Measurements from ENCODE around the gene TBC1D22A.

Gene TBC1D22A

DNA sequence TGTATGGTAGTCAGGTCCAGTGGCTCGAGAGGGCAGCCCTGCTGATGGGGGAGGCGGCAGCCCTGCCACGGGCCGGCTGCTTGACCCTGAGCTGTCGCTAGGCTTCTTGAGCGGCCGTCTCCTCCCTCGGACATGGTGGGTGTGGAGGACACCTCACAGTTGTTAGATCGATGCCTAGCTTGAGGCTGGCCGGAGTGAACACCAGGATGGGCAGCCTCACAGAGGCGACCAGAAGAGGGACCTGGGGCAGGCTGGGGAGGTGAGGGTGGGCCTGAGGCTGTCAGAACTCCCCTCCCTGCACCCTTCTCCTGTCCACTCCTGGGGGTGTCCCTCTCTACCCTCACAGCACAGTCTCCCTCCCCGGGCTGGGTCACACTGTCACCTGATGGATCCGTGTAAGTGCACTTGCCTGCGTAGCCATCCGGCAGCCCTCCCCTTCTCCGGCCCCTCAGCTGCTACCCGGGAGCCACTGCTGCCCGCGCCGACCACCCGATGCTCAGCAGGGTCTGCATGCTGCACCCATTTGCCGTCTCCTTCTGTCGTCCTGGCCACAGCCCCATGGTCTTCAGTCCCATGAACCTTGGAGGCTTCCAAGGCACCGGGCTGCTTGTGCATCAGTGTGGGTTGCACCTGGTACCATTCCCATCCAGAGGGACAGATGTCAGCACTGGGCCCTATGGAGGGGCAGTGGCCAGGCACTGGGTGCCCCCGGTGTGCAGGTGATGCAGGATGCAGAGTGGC is 394.1 kb downstream of the TBC1D22A start:
- H3K27ac ChIP-seq = no peak overlapping the region
- TF ChIP-seq, protein P1, sequence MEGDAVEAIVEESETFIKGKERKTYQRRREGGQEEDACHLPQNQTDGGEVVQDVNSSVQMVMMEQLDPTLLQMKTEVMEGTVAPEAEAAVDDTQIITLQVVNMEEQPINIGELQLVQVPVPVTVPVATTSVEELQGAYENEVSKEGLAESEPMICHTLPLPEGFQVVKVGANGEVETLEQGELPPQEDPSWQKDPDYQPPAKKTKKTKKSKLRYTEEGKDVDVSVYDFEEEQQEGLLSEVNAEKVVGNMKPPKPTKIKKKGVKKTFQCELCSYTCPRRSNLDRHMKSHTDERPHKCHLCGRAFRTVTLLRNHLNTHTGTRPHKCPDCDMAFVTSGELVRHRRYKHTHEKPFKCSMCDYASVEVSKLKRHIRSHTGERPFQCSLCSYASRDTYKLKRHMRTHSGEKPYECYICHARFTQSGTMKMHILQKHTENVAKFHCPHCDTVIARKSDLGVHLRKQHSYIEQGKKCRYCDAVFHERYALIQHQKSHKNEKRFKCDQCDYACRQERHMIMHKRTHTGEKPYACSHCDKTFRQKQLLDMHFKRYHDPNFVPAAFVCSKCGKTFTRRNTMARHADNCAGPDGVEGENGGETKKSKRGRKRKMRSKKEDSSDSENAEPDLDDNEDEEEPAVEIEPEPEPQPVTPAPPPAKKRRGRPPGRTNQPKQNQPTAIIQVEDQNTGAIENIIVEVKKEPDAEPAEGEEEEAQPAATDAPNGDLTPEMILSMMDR (IDR thresholded peaks at IDR 0.05) = no peak
- H3K4me3 ChIP-seq = no peak overlapping the region
- no peak for DNase-seq (ENCODE audit: low spot score)

DNA sequence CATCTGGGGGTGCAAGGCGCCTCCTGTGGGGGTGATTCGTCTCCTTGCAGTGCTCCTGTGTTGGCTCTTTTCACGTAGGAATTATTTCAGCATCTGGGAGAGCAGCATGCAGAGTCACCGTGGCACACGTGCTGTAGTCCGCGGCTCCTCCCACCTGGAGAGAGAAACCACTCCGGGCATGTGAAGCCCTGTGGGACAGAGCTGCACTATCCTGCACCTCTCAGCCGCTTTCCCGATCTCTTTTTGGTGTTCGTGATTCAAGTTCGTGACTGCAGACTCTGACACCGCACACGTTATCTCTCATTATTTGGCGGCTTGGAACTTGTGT is 394.6 kb downstream of the TBC1D22A start:
- Histone ChIP-seq H3K4me3 (no peak overlapping the region), H3K27ac (no peak overlapping the region)
- TF ChIP-seq, protein P1 (IDR thresholded peaks at IDR 0.05) = no peak
- DNase-seq (ENCODE audit: low spot score) = no peak

DNA sequence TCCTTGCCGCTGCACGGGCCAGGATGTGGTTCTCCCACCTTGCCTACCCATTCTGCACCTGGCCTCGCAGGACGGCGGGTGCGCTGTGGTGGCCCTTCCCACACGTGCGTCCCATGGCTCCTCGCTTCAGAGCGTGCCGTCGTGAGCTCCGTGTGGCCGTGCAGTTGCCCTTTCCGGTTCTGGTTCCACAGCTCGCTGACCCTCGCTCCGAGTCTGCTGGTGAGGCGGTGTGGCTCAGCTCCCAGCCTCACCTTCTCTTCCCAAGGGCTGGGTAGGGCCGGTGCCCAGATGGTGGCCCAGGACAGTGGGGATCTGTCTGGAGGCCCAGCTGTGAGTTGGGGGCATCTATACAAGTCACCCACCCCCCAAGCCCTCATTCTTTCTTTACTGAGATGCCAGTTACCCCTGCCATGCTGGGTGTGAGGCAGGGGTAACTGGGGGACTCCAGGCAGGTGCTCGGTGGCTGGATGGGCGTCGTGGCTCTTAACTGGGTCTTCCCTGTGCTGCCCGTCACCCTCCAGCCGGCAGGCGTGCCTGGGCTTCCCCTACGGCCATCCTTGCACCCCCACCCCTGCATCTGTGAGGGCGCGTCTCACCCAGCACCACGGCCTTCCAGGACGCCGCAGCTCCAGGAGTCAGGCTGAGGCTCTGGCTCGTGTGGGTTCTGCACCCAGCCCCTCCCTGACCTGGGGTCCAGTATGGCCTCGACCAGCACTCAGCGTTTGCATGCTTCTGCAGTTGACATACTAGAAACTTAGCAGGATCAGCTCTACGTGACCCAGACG is 395.2 kb downstream of the TBC1D22A start:
- TF ChIP-seq, protein P1 (IDR thresholded peaks at IDR 0.05) = no peak
- Histone ChIP-seq H3K27ac (no peak overlapping the region), H3K4me3 (no peak overlapping the region)
- DNase-seq (ENCODE audit: low spot score) = no peak

DNA sequence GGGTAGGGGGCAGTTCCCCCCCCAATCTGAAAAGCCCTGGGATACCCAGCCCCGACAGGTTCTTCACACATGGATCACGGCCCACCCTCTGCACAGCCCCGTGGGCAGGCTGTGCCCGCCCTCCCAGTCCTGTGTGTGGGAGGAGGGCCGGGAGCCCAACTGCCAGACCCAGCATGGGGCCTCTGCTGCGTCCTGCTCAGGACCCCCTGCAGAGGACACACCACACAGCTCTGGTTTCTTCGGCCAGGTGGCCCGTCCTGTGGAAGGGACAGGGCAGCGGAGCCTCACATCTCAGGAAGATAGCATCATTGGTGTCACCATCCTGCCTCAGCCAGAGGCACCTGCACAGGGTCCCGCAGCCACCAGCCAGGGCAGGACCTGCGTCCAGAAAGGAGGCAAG is 396.0 kb downstream of the TBC1D22A start:
- DNase-seq (ENCODE audit: low spot score) = no peak
- H3K27ac ChIP-seq = no peak overlapping the region
- TF ChIP-seq, protein P1 (IDR thresholded peaks at IDR 0.05) = no peak
- no peak overlapping the region for H3K4me3 ChIP-seq

DNA sequence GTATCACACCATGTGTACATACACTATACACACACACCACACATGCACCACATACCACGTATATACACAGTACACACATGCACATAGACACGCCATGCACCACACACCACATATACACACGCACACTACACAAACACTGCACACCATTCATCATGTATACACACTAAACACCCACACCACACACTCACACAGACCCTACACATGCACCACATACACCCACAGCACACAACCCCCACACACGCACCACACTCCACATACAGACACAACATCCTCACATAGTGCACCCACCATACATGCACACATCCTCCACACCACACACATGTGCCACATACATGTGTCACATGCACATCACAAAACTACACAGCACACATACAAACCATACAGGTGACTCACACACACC is 397.1 kb downstream of the TBC1D22A start:
- TF ChIP-seq, protein P1 (IDR thresholded peaks at IDR 0.05) = no peak
- H3K27ac ChIP-seq = no peak overlapping the region
- no peak overlapping the region for H3K4me3 ChIP-seq
- DNase-seq (ENCODE audit: low spot score) = no peak

DNA sequence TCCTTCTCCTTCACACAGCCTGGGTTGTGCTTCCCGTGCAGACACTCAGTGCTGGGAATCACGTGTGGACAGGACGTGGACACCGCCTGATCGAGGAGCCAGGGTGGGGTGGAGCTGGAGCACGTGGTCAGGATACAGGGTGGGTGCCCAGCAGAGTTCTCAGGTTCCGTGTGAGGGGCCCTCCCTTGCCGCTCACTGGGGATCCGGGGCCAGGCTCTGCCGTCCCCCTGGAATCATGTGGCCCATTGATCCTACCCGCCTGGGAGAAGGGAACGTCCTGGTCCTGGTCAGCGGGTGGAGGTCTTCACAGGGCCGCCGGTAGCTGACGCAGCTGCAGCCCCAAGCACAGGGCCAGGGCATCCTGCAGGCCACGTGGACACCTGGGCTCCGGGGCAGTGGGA is 397.7 kb downstream of the TBC1D22A start:
- no peak overlapping the region for H3K4me3 ChIP-seq
- no peak overlapping the region for H3K27ac ChIP-seq
- TF ChIP-seq, protein P1 (IDR thresholded peaks at IDR 0.05) = no peak
- no peak for DNase-seq (ENCODE audit: low spot score)
